Astrocyte (in vitro differentiated cells and primary cell): ENCODE results near the gene HLTF. TPM values are rescaled to one million over a fixed set of nuclear protein-coding genes. Genes with fewer than 3 reads are reported as not detected.

Experiments used
- DNase-seq: peaks from one replicate; pipeline ENCODE4 v3.0.0-alpha.2; 2010; ENCODE audit warnings: low read depth
- FAIRE-seq: peaks from 2 replicates; lab custom pipeline; 2011; peaks lifted over from hg19 to GRCh38; lab: Jason Lieb, UNC
- H2AFZ ChIP-seq: 2 replicates; pipeline ENCODE4 v1.6.0; 2012; ENCODE audit warnings: low read depth, low read length, inconsistent platforms
- H3K27ac ChIP-seq: 2 replicates; pipeline ENCODE4 v1.5.1; 2011; ENCODE audit warnings: low read depth, low read length, inconsistent platforms
- H3K27me3 ChIP-seq: 2 replicates; pipeline ENCODE4 v1.6.0; 2011; ENCODE audit warnings: low read length, inconsistent platforms; ENCODE audit not compliant: insufficient read depth
- H3K36me3 ChIP-seq: 2 replicates; pipeline ENCODE4 v1.5.1; 2011; ENCODE audit warnings: low read length, inconsistent platforms; ENCODE audit not compliant: insufficient read depth
- H3K4me1 ChIP-seq: 2 replicates; pipeline ENCODE4 v1.5.1; 2011; ENCODE audit warnings: low read length, inconsistent platforms; ENCODE audit not compliant: insufficient read depth
- H3K4me2 ChIP-seq: 2 replicates; pipeline ENCODE4 v1.6.0; 2012; ENCODE audit warnings: low read length, inconsistent platforms
- H3K4me3 ChIP-seq: 2 replicates; pipeline ENCODE4 v1.5.1; 2011; ENCODE audit warnings: low read depth, mild to moderate bottlenecking, low read length, inconsistent platforms; ENCODE audit not compliant: insufficient read depth
- H3K79me2 ChIP-seq: 2 replicates; pipeline ENCODE4 v1.6.0; 2012; ENCODE audit warnings: mild to moderate bottlenecking, low read length, inconsistent platforms; ENCODE audit not compliant: insufficient read depth
- H3K9ac ChIP-seq: 2 replicates; pipeline ENCODE4 v1.6.0; 2012; ENCODE audit warnings: mild to moderate bottlenecking, low read length, inconsistent platforms
- H3K9me3 ChIP-seq: 2 replicates; pipeline ENCODE4 v1.5.1; 2012; ENCODE audit warnings: low read depth, mild to moderate bottlenecking, low read length, inconsistent platforms; ENCODE audit not compliant: insufficient read depth
- H4K20me1 ChIP-seq: 2 replicates; pipeline ENCODE4 v1.6.0; 2012; ENCODE audit warnings: low read length, inconsistent platforms; ENCODE audit not compliant: insufficient read depth
- H3K27ac Mint-ChIP-seq: one replicate; pipeline ENCODE4 v1.8.0; 2021; ENCODE audit warnings: mild to moderate bottlenecking, mixed read lengths; ENCODE audit not compliant: unreplicated experiment
- H3K27me3 Mint-ChIP-seq: one replicate; pipeline ENCODE4 v1.8.0; 2021; ENCODE audit warnings: low read depth, mixed read lengths; ENCODE audit not compliant: unreplicated experiment
- H3K36me3 Mint-ChIP-seq: one replicate; pipeline ENCODE4 v1.8.0; 2021; ENCODE audit warnings: low read depth, mixed read lengths; ENCODE audit not compliant: unreplicated experiment
- H3K4me1 Mint-ChIP-seq: one replicate; pipeline ENCODE4 v1.8.0; 2021; ENCODE audit warnings: low read depth, mixed read lengths; ENCODE audit not compliant: unreplicated experiment
- H3K4me3 Mint-ChIP-seq: one replicate; pipeline ENCODE4 v1.8.0; 2021; ENCODE audit warnings: mild to moderate bottlenecking, moderate library complexity, mixed read lengths; ENCODE audit not compliant: unreplicated experiment
- H3K9me3 Mint-ChIP-seq: one replicate; pipeline ENCODE4 v1.8.0; 2021; ENCODE audit warnings: mild to moderate bottlenecking, mixed read lengths; ENCODE audit not compliant: unreplicated experiment
- CTCF ChIP-seq: IDR thresholded peaks from 2 replicates; pipeline ENCODE4 v1.5.1; 2011; ENCODE audit warnings: low read depth, mild to moderate bottlenecking, inconsistent platforms, low read length, moderate library complexity; ENCODE audit not compliant: insufficient read depth
- EZH2 ChIP-seq: IDR thresholded peaks from 2 replicates; pipeline ENCODE4 v1.6.1; 2012; ENCODE audit warnings: mild to moderate bottlenecking, low read length, inconsistent platforms; ENCODE audit not compliant: insufficient read depth
- total RNA-seq: library from RNA; stranded (reverse); gene quantifications from 2 replicates; pipeline ENCODE4 v1.2.1, GENCODE V29; 2021

The HLTF gene
- total RNA-seq, 1 donor from 2014 or later = 19.5 TPM

DNA sequence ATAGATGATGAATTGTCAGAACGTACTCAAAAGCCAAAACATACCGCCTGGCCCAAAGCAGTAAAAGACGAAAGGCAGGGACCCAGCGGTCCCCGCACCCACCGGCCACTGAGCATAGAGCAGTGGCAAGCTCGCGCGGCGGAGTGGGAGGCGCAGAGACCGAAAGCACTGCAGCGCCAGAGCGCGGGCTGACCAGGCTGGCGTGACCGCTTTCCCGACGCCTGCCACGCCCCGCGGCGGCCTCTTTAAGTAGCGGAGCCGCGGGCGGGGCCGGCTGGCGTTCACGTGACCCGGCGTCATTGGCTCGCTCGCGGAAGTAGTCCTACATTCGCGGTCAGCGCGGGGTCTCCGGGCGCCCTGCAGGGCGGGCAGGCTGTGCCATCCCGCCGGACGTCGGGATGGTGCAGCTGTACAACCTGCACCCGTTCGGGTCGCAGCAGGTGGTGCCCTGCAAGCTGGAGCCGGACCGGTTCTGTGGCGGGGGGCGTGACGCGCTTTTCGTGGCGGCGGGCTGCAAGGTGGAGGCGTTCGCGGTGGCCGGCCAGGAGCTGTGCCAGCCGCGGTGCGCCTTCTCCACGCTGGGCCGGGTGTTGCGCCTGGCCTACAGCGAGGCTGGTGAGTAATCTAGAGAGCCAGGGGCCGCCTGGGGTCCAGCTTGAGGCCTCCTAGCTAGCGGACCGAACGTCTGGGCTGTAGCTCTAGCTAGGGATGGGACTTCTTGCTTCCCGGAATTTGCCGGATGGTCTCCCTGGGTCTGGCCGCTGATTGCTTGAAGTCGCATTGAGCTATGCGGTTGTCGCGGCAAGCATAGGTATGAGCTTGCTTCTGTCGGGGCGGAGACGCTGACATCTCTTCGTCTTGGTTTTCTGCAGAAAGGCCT is 43.2 kb upstream of the HLTF start, which contains the start of gene HPS3:
Gene HPS3 (plus strand): TSS at position 313 of the 880 bp plus-strand sequence. CDS start 86 bp downstream, at position 399.
- no peaks in the 10 kb centered on the region for H3K36me3 ChIP-seq
- H3K4me1 ChIP-seq = no peaks in the 10 kb centered on the region
- peak within 1 kb of the TSS; percentile 78 for H3K9ac ChIP-seq
- Mint-ChIP-seq H3K9me3 (no peaks in the 10 kb centered on the region), H3K4me3 (peak within 1 kb of the TSS; percentile 89), H3K27me3 (peaks cover 6% of the 10 kb centered on the region), H3K4me1 (peaks cover 3% of the 10 kb centered on the region), H3K27ac (peak within 1 kb of the TSS; percentile 67), H3K36me3 (no peaks in the 10 kb centered on the region)
- peaks cover 20% of the 10 kb centered on the region for H3K79me2 ChIP-seq
- DNase-seq = peak; percentile 76
- TF ChIP-seq CTCF (no peak), EZH2 (no peak)
- peak within 1 kb of the TSS; percentile 72 for H3K4me3 ChIP-seq
- peak within 1 kb of the TSS; percentile 94 for H2AFZ ChIP-seq
- H3K4me2 ChIP-seq = peak within 1 kb of the TSS; percentile 83
- no peaks in the 10 kb centered on the region for H3K9me3 ChIP-seq
- peaks cover 5% of the 10 kb centered on the region for H4K20me1 ChIP-seq
- no peaks in the 10 kb centered on the region for H3K27me3 ChIP-seq
- no peak for FAIRE-seq
- H3K27ac ChIP-seq = peak within 1 kb of the TSS; percentile 63

DNA sequence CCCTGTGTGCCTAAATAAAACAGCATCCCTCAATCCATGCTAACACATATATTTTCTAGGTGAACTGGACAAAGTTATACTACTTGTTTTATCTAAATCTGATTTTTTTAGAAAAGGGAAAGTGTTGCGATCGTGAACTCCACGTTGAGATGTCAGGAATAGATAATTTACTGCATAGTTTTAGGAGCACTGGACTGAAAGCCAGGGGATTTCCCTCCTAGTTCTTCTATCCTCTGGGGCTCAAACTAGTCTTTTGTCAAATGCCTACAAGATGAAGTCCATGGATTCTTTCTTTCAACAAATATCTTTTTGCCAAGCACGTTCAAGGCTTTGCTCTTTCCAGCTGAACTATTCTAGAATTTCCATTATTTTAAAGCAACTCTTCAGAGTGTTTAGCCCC is 42.5 kb upstream of the HLTF start:
- Histone ChIP-seq H3K79me2 (peaks cover 20% of the 10 kb centered on the region), H3K4me2 (peak overlapping the region; percentile 83), H3K4me3 (peak overlapping the region; percentile 72), H3K27ac (peak overlapping the region; percentile 13), H3K4me1 (no peaks in the 10 kb centered on the region), H3K36me3 (no peaks in the 10 kb centered on the region), H4K20me1 (no peaks in the 10 kb centered on the region), H3K9me3 (no peaks in the 10 kb centered on the region), H2AFZ (peak overlapping the region; percentile 94), H3K9ac (peak overlapping the region; percentile 78), H3K27me3 (no peaks in the 10 kb centered on the region)
- TF ChIP-seq CTCF (no peak), EZH2 (no peak)
- FAIRE-seq = no peak
- Mint-ChIP-seq H3K36me3 (no peaks in the 10 kb centered on the region), H3K27me3 (peaks cover 6% of the 10 kb centered on the region), H3K4me3 (peak overlapping the region; percentile 89), H3K9me3 (no peaks in the 10 kb centered on the region), H3K27ac (peak overlapping the region; percentile 14), H3K4me1 (peaks cover 3% of the 10 kb centered on the region)
- peak; percentile 4 for DNase-seq
